NCI-H2227 (cell line): ENCODE measurements around the gene RBM4.
A peak's percentile ranks its signal among the peaks of the same experiment; 100 is the strongest.
"Not testable (repeated sequence)": the region's sequence is repeated elsewhere in the genome, so short reads cannot be mapped to it uniquely, and the experiment has no call there.

Experiments
- DNase-seq: peaks from one replicate; lab custom pipeline; 2025; ENCODE audit not compliant: unreplicated experiment; lab: John Stamatoyannopoulos, UW

Gene RBM4

DNA sequence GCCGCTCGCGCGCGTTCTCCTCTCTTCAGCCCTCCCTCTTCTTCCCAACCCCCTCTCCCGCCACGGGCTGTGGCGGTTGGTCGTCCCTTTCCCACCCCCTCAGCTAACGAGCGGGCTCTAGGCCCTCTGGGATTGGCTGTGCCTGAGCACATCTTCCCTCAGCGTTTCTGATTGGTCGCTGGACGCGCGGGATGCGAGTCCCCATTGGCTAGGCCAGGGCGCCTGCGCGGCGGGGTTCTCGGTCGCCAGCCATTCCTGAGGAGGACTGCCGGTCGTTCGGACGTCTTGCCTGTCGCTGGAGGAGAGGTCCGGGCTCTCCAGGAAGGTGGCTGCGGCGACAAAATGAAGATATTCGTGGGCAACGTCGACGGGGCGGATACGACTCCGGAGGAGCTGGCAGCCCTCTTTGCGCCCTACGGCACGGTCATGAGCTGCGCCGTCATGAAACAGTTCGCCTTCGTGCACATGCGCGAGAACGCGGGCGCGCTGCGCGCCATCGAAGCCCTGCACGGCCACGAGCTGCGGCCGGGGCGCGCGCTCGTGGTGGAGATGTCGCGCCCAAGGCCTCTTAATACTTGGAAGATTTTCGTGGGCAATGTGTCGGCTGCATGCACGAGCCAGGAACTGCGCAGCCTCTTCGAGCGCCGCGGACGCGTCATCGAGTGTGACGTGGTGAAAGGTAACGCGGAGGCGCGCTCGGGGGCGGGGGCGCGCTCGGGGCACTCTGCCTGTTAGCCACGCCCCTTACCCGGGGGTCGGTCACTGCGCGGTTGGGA is 21.9 kb upstream of the RBM4 start, which contains the start of gene RBM14:
RBM14 (plus strand) TSS at position 252 of the 776 bp plus-strand sequence; CDS start at position 343, 91 bp downstream.
- peak; percentile 99 for DNase-seq

DNA sequence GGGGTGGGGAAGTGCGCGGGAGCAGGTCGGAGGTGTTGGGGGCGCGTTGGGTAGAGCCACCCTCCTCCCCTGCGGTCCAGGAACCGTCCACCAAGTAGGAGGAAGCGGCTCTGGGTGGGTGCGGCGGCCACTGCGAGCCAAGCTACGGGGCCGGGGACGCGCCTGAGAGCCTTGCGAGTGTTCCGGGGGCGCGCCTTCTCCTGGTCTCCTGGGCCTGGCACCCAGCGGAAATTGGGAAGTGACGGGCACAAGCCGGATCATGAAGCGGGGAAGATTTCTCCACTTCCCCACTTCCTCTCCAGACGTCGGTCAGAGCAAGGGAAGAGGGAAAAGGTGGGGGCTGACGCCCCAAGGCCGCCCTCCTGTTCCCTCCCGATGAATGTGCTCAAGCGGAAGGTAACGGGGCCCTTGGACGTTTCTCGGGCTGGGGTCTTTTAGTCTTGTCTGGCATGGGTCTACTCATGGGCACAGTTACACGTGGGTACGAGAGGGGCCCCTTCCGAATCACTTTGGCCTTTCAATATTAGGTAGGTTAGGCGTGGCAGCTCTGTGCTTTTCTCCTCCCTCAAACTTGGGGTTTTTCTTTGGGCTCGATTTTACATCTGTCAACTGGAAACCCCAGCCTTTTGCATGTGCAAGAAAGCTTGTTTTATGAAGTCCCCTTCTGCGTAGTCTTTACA is 21.2 kb upstream of the RBM4 start:
- no peak for DNase-seq

DNA sequence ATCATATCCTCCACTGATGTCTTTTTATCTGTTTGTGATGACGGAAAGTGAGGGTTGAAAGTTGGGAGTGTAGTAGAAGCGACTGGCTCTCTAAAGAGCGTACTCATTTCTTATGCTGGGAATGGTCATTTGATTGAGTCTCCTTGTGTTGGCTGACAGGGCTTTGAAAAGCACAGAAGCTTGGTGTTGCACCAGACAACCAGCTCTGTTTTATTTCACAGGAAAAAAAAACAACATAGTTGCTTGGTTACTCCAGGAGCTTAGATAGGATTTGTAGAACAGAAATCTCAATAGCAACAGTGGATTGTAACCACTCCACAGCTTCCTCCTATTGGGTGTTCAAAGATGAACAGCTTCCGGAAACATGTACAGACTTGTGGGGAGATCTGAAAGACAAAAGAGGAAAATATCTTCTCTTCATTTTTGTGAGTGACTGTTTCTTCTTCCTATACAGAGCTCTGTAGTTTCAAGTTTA is 19.4 kb upstream of the RBM4 start:
- DNase-seq = no peak

GRCh38 chr11:66624450-66624849 is 14.1 kb upstream of the RBM4 start:
- no peak for DNase-seq

GRCh38 chr11:66625041-66625751 is 13.3 kb upstream of the RBM4 start:
- no peak for DNase-seq

DNA sequence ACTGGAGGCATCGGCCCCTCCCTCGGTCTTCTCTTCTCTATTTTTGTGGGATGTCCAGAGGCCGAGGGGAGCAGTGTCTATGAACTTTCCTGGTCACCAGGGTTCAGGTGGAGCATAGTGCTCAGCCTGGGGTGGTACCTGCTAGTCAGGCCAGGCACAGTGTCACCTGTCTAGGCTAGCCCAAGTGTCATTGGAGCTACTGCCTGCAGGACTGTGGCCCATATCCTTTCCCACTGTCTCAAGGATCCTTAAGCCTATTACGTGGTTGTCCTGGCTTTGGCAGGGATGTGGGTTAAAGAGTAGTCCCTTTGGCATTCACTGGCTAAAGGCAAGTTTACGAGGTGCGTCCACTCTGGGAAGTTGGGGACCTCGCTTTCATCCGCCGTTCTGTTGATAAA is 12.8 kb upstream of the RBM4 start:
- DNase-seq = no peak

DNA sequence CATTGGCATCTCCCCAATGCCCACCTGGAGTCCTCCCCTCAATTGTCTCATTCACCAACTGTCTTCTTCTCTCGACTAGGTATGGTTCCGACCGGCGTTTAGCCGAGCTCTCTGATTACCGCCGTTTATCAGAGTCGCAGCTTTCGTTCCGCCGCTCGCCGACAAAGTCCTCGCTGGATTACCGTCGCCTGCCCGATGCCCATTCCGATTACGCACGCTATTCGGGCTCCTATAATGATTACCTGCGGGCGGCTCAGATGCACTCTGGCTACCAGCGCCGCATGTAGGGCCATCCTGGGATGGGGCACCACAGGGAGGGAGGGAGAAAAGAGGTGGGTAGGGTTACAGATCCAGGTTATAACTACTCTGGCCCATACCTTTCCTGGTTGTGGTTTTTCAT is 12.1 kb upstream of the RBM4 start:
- no peak for DNase-seq

GRCh38 chr11:66626926-66627325 is 11.6 kb upstream of the RBM4 start:
- no peak for DNase-seq

GRCh38 chr11:66628061-66628603 is 10.4 kb upstream of the RBM4 start:
- no peak for DNase-seq

- DNase-seq = no peak
Observed at GRCh38 chr11:66629356-66629755, 9.1 kb upstream of the RBM4 start.

DNA sequence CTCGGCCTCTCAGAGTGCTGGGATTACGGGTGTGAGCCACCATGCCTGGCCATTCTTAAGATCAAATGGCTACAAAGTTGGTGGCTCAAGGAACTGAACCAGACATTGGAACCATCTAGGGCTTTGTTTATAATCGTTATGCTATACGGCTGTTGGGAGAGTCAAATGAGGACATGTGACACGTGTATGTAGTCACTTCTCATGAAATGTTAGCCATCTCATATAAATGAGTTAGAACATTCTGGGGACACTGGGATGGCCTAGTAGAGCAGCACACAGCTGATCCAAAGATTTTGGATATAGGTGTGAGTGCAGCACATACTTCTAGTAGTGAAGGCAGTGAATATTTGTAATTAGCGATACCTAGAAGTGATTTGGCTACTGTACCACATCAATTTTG is 6.6 kb upstream of the RBM4 start:
- no peak for DNase-seq

DNA sequence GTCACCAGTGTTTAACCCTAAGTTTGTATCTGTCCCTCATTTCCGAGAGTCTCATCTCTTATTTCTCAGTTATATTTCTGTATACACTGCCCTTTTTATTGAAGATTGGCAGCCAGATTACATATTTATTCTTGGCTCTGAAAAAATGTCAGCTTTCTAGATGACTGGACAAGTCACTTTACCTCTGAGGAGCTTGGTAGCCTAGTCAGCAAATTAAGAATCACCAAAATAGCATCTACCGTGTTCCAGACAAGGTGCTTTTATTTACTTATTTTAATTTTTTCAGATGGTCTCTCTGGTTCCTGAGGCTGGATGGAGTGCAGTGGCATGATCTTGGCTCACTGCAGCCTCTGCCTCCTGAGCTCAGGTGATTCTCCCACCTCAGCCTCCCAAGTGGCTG is 5.6 kb upstream of the RBM4 start:
- DNase-seq = no peak

- no peak for DNase-seq
Observed at GRCh38 chr11:66636411-66636810, 2.1 kb upstream of the RBM4 start.

GRCh38 chr11:66637557-66638176 is 836 bp upstream of the RBM4 start:
- DNase-seq = peak; percentile 51

DNA sequence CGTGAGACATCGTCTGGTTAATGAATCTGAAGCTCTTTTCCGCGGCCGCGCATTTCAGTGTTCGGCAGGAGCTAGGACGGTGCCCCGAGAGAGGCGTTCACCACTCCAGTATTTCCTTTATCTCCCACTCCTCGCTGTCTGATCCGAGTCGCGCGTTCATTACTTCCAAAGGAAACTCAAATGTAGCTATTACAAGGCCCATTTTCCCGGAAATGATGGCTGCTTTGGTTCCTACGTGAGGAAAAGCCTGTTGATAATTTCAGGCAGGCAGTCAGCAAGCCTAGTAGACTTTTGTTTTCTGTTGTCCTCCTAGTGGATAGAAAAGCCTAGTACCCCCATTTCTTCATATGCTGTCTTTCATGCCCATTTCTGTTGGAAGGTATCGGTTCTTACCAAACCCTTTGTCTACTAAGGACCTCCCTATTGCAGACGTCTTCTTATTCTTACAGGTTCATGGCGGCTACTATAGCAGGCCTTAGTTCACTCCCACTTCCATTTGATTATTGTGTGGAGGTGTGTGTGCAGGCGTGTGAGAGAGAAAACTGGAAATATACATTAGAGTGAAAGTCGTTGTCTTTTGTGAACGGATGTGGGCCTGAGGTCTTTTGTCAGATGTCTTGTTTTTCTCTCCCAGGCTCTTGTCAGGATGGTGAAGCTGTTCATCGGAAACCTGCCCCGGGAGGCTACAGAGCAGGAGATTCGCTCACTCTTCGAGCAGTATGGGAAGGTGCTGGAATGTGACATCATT is 737 bp downstream of the RBM4 start:
- DNase-seq = peak; percentile 59

GRCh38 chr11:66639814-66640340 is 1.4 kb downstream of the RBM4 start:
- not testable (repeated sequence) for DNase-seq

- DNase-seq = no peak
Observed at GRCh38 chr11:66641834-66642233, 3.3 kb downstream of the RBM4 start.

DNA sequence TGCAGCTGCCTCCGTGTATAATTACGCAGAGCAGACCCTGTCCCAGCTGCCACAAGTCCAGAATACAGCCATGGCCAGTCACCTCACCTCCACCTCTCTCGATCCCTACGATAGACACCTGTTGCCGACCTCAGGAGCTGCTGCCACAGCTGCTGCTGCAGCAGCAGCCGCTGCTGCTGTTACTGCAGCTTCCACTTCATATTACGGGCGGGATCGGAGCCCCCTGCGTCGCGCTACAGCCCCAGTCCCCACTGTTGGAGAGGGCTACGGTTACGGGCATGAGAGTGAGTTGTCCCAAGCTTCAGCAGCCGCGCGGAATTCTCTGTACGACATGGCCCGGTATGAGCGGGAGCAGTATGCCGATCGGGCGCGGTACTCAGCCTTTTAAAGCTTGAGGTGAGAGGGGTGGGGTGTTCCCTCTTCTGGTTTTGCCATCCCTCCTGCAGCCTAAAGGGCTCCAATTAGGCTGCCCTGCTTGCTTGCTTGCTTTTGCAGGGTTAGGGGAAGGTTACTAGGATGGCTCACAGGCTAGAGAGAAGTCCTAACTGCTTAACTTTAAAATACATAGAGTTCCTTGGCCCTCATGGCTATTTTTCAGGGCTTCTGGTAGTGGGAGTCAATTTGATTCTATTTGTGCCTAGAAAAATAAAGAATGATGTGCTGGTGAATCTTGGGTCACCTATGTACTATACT is 5.4 kb downstream of the RBM4 start:
- no peak for DNase-seq

DNA sequence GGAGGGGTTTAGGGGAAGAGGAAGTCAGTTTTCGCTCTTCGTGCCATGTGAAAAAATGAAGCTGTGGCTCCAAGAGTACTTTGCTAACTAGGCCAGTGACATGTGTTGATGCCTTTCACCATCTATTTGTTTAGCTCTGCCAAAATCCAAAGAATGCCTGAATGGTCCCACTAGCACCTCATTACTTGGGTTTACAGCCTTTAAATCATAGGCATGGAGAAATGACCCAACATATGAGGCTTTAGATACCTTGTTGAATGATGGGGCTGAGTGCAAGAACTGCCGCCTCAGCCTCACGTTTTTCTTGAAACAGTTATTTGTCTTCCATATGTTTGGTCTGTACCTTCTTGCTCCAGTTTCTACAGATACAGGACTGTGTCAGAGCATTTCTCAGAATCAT is 8.3 kb downstream of the RBM4 start:
- DNase-seq = no peak
